ENCODE measurements around the gene PLEKHA5.
"Not testable (repeated sequence)": the region's sequence is repeated elsewhere in the genome, so short reads cannot be mapped to it uniquely, and the experiment has no call there.

The PLEKHA5 gene

GRCh38 chr12:19351346-19351745 is 221.8 kb downstream of the PLEKHA5 start:
- no peak for DNase-seq

DNA sequence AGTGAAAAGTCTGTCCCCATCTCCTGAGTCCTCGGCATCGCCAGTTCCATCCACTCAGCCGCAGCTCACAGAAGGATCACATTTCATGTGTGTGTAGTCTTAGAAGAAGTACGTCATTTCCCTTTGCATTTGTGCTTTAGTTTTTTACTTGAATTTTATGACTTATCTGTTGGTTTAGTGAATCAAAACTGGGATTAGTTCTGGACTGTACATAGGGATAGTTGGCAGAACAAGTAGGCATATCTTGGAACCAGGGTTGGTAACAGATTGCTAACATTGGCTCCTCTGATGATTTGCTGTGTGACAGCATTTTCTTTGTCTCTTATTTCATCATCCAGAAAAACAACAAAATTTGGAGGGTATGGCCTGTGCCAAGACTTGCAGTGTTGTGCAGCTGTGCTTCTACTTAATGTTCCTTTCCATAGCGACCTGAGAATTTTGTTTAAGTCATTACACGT is 240.2 kb downstream of the PLEKHA5 start:
- DNase-seq, result no peak

DNA sequence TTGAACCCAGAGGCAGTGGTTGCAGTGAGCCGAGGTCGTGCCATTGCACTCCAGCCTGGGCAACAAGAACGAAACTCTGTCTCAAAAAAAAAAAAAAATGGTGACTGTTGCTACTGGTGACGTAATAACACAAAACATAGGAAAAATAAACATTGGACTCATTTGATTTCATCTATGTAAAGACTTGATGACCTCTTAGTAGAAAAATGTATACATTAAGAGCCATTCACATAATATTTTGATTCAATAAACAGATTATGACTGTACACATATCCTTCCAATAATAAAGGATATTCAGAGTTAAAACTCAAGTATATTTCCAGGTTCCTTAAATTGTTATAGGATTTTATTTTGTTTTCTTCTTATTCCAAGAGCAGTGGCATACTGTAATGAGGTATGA is 244.1 kb downstream of the PLEKHA5 start:
- DNase-seq, result no peak

GRCh38 chr12:19375888-19376287 is 246.4 kb downstream of the PLEKHA5 start:
- no peak for DNase-seq

DNA sequence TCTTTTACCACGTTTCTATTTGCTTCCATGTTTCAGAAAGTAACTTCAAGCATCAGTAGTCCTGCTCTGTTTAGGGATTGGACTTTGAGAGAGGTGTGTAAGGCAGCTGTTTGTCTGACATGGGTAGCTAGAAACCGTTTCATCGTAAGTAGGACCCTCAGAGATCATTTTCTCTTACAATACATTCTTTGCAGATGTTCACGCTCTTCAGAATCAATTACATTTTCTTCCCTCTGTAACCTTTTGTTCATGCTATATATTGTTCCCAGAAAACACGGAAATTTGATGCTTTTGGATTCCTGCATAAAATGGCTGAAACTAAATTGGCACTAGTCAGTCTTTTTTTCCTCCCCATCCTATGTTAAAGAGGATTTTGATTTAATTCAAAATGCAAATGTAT is 247.2 kb downstream of the PLEKHA5 start:
- DNase-seq, result no peak

- no peak for DNase-seq
Observed at GRCh38 chr12:19382111-19382526, 252.6 kb downstream of the PLEKHA5 start.

- DNase-seq, result no peak
Observed at GRCh38 chr12:19382563-19382962, 253.0 kb downstream of the PLEKHA5 start.

- no peak for DNase-seq
Observed at GRCh38 chr12:19387161-19387560, 257.6 kb downstream of the PLEKHA5 start.

GRCh38 chr12:19388131-19388549 is 258.6 kb downstream of the PLEKHA5 start:
- no peak for DNase-seq

DNA sequence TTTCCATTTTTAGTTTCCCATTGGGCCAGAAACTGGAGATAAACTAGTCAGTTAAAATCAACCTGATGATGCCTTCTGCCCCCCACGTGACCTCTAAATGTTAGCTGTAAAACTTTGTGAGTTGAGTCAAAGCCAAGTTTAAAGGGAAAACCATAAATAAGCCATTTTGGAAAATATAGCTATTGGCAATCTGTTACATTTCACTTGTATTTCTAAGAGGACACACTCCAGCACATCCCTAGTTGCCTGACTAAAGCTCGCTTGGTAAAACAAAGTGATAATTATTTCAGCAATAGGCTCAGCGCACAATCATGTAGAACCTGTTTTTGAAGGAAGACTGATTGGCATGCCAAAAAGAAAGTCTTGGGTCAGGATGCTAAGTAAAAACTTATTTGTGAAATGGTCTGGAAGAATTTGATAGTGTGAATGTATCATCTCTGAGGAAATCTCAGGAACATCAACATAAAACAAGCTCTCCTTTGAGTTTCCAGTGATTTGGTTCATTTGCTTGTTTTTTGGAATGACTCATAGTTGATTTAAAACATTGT is 260.6 kb downstream of the PLEKHA5 start:
- no peak for DNase-seq

GRCh38 chr12:19392644-19393043 is 263.1 kb downstream of the PLEKHA5 start:
- DNase-seq, result not testable (repeated sequence)

GRCh38 chr12:19394385-19394784 is 264.9 kb downstream of the PLEKHA5 start:
- no peak for DNase-seq

- DNase-seq, result no peak
Observed at GRCh38 chr12:19397534-19397933, 268.0 kb downstream of the PLEKHA5 start.

DNA sequence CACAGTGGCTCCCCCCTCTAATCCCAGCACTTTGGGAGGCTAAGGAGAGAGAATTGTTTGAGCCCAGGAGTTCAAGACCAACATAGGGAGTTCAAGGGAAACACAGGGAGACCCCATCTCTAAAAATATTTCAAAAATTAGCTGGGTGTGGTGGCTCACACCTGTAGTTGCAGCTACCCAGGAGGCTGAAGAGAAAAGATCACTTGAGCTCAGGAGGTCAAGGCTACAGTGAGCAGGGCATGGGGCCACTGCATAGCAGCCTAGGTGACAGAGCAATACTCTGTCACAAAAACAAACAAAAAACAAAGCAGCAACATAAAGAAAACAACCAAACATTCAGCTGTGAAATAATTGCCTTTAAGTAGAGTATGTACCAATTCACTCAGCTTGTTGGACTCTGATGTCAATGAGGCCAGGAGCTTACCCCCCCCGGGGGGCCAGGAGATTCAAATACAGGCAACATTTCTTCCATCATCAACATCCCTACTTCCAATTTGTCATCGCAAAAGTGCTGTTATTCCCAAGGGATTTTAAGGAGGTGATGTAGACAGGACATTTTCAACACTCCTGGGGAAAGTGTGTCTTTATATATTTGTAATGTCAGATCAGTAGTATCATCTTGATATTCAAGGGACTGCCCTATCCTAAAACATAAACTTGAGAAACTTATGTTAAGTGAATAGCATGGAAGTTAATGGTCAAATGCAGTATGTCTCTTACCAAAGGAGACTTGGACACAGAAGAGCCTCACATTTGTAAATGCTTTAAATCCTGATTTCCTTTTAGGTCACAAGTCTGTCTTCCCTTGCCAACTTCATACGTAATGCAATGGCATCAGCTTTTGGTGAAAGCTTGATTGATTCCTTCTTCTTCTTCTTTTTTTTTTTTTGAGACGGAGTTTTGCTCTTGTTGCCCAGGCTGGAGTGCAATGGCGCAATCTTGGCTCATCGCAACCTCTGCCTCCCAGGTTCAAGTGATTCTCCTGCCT is 269.1 kb downstream of the PLEKHA5 start:
- DNase-seq, result no peak

GRCh38 chr12:19400649-19401285 is 271.2 kb downstream of the PLEKHA5 start:
- DNase-seq, result not testable (repeated sequence)

- no peak for DNase-seq
Observed at GRCh38 chr12:19402211-19402610, 272.7 kb downstream of the PLEKHA5 start.

- no peak for DNase-seq
Observed at GRCh38 chr12:19402743-19403431, 273.4 kb downstream of the PLEKHA5 start.

DNA sequence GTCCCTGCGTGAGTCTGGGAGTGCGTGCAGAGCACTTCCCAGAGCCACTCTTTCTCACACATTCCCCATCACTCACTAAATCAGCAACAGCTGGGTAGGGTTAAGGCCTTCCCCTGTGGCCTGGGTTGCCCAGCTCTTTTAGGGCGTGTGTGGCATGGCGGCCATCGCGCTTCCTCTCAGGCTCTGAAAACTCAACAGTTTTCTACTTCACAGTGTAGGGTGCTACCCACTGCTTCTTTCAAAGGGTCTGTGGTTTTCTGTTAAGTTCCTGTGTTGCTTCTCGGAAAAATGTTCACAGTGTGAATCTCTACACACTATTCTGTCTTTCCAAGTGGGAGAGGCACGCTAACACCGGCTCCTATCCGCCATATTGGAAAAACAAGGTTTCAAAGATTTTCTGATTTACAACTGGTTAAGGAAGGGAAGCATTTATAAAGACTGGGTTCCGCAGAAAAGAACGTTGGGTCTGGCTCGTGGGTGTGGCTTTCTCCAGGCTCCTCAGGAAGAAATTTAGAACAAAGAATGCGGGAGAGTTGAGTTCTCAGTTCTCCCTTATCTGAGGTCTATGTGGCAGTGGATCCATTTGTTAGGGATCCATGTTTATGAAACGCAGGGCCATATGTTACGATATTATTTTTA is 274.8 kb downstream of the PLEKHA5 start:
- no peak for DNase-seq

GRCh38 chr12:19409376-19409775 is 279.8 kb downstream of the PLEKHA5 start:
- DNase-seq, result no peak

GRCh38 chr12:19410211-19410610 is 280.7 kb downstream of the PLEKHA5 start:
- no peak for DNase-seq

GRCh38 chr12:19410629-19411185 is 281.2 kb downstream of the PLEKHA5 start:
- no peak for DNase-seq

All from effector CD8-positive, alpha-beta T cell (primary cell).